Prostate gland (tissue), 1 donor: Measurements from ENCODE around the gene MFSD12.

ENCODE experiments used
- POLR2A ChIP-seq: fragments of 450-650 bp; IDR thresholded peaks from one replicate; pipeline ENCODE4 v1.6.1; 2016; ENCODE audit warnings: antibody characterized with exemption, mild to moderate bottlenecking
- POLR2AphosphoS5 ChIP-seq: sonication (generic); formaldehyde crosslinking; IDR thresholded peaks from one replicate; pipeline ENCODE4 v1.6.1; 2017; ENCODE audit warnings: antibody characterized with exemption

DNA sequence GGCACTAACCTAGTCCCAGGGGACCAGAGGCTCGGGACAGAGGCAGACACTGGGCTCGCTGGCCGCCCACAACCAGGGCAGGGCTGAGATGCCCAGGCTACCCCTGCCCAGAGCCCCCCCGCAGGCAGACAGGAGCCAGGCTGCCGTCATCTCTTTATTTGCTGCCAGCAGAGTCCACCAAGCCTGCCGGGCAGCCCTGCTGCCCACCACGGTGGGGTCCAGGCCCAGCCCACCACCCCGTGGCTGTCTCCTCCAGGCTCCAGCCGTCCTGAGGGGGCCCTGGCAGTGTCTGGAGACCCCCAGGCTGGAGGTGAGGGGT, 13.4 kb downstream of the MFSD12 start:
- TF ChIP-seq POLR2A (no peak), POLR2AphosphoS5 (no peak)
